Progenitor cell of endocrine pancreas (in vitro differentiated cells): ENCODE data around the gene SEMA4F. TPM values are rescaled to one million over a fixed set of nuclear protein-coding genes. Genes with fewer than 3 reads are reported as not detected.

ENCODE experiments used
- DNase-seq: peaks from one replicate; pipeline ENCODE4 v3.0.0; 2021; ENCODE audit warnings: low spot score; ENCODE audit not compliant: unreplicated experiment
- H3K27ac Mint-ChIP-seq: 2 replicates; pipeline ENCODE4 v1.8.0; 2021; ENCODE audit warnings: mild to moderate bottlenecking, moderate library complexity, mixed read lengths
- H3K27me3 Mint-ChIP-seq: 2 replicates; pipeline ENCODE4 v1.8.0; 2021; ENCODE audit warnings: mixed read lengths
- H3K36me3 Mint-ChIP-seq: 2 replicates; pipeline ENCODE4 v1.8.0; 2022; ENCODE audit warnings: mixed read lengths; ENCODE audit not compliant: insufficient read depth
- H3K4me1 Mint-ChIP-seq: 2 replicates; pipeline ENCODE4 v1.8.0; 2021; ENCODE audit warnings: low read depth, mixed read lengths
- H3K4me3 Mint-ChIP-seq: 2 replicates; pipeline ENCODE4 v1.8.0; 2021; ENCODE audit warnings: low read depth, mild to moderate bottlenecking, moderate library complexity, mixed read lengths
- H3K9me3 Mint-ChIP-seq: 2 replicates; pipeline ENCODE4 v1.8.0; 2021; ENCODE audit warnings: low read depth, mixed read lengths
- total RNA-seq: library from RNA; stranded (reverse); gene quantifications from 2 replicates; pipeline ENCODE4 v1.2.1, GENCODE V29; 2021
- TF ChIP-seq, protein P1 (sequence below): fragments of 200-600 bp; sonication (generic); IDR thresholded peaks from one replicate; pipeline ENCODE4 v1.5.0; 2021; ENCODE audit warnings: antibody characterized with exemption, mild to moderate bottlenecking; ENCODE audit not compliant: unreplicated experiment

The SEMA4F gene
- total RNA-seq, 1 donor from 2014 or later, result 11.5 TPM

DNA sequence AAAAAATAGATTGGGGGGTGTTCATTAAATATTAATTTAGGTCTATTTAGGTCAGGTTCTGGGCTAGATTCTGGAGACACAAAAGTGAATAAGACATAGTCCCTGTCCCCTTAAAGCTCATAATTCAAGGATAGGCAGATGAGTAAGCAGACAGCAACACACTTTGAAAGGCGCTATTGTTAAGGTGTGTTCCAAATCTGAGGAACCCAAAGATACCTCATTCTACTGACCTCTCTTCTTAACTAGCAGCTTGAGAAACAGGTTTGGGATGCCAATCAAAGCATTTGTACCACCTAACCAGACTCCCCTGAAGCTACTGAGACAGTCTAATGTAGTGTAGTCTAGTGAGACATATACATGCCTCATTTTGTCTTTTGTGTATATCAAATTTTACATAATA is 34.8 kb downstream of the SEMA4F start:
- TF ChIP-seq, protein P1, sequence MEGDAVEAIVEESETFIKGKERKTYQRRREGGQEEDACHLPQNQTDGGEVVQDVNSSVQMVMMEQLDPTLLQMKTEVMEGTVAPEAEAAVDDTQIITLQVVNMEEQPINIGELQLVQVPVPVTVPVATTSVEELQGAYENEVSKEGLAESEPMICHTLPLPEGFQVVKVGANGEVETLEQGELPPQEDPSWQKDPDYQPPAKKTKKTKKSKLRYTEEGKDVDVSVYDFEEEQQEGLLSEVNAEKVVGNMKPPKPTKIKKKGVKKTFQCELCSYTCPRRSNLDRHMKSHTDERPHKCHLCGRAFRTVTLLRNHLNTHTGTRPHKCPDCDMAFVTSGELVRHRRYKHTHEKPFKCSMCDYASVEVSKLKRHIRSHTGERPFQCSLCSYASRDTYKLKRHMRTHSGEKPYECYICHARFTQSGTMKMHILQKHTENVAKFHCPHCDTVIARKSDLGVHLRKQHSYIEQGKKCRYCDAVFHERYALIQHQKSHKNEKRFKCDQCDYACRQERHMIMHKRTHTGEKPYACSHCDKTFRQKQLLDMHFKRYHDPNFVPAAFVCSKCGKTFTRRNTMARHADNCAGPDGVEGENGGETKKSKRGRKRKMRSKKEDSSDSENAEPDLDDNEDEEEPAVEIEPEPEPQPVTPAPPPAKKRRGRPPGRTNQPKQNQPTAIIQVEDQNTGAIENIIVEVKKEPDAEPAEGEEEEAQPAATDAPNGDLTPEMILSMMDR, result no peak
- H3K27me3 Mint-ChIP-seq, result peaks cover 7% of the 10 kb centered on the region
- H3K36me3 Mint-ChIP-seq, result peaks cover 1% of the 10 kb centered on the region
- no peak overlapping the region for H3K27ac Mint-ChIP-seq
- no peak overlapping the region for H3K4me3 Mint-ChIP-seq
- H3K9me3 Mint-ChIP-seq, result peaks cover 6% of the 10 kb centered on the region
- H3K4me1 Mint-ChIP-seq, result peaks cover 2% of the 10 kb centered on the region
- DNase-seq, result no peak

GRCh38 chr2:74689671-74690070 is 35.6 kb downstream of the SEMA4F start:
- no peak overlapping the region for H3K4me3 Mint-ChIP-seq
- peaks cover 6% of the 10 kb centered on the region for H3K9me3 Mint-ChIP-seq
- peaks cover 2% of the 10 kb centered on the region for H3K4me1 Mint-ChIP-seq
- no peak overlapping the region for H3K27ac Mint-ChIP-seq
- no peak for DNase-seq
- peaks cover 7% of the 10 kb centered on the region for H3K27me3 Mint-ChIP-seq
- H3K36me3 Mint-ChIP-seq, result peaks cover 1% of the 10 kb centered on the region
- TF ChIP-seq, protein P1, result no peak

GRCh38 chr2:74690571-74690970 is 36.5 kb downstream of the SEMA4F start:
- Mint-ChIP-seq H3K9me3 (peaks cover 3% of the 10 kb centered on the region), H3K4me3 (no peak overlapping the region), H3K27ac (no peak overlapping the region), H3K4me1 (peaks cover 2% of the 10 kb centered on the region), H3K27me3 (peaks cover 12% of the 10 kb centered on the region), H3K36me3 (peaks cover under 1% of the 10 kb centered on the region)
- no peak for DNase-seq
- TF ChIP-seq, protein P1, result peak; percentile 80

DNA sequence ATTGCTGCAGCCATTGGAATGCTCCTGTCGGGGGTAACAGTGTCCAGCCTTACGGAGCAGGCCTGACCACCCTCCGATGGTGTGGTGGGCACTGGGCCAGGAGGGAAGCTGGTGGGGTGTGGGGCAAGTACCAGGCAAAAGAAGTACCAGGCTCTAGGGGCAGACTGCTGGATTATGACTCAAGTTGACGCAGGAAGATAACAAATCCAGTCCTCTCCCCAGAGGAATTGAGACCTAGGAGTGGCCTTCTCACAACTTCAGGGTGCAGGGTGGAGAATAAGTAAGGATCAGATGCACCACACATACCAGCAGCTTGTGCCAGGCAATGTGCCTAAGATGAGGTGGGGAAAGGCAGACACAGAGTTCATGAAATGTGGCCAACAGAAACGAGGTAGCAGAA is 37.9 kb downstream of the SEMA4F start:
- TF ChIP-seq, protein P1, result no peak
- no peak overlapping the region for H3K4me3 Mint-ChIP-seq
- no peaks in the 10 kb centered on the region for H3K9me3 Mint-ChIP-seq
- H3K27ac Mint-ChIP-seq, result no peak overlapping the region
- peaks cover 2% of the 10 kb centered on the region for H3K4me1 Mint-ChIP-seq
- no peak for DNase-seq
- H3K36me3 Mint-ChIP-seq, result no peaks in the 10 kb centered on the region
- peaks cover 15% of the 10 kb centered on the region for H3K27me3 Mint-ChIP-seq

- Mint-ChIP-seq H3K4me3 (no peak overlapping the region), H3K27ac (no peak overlapping the region), H3K36me3 (no peaks in the 10 kb centered on the region), H3K9me3 (no peaks in the 10 kb centered on the region), H3K27me3 (peaks cover 13% of the 10 kb centered on the region), H3K4me1 (peaks cover 2% of the 10 kb centered on the region)
- no peak for DNase-seq
- TF ChIP-seq, protein P1, result no peak
These were observed 39.2 kb downstream of the SEMA4F start for GRCh38 chr2:74693213-74693612.
